Right lobe of liver (tissue), 4 donors: Measurements from ENCODE around the gene LUC7L2.

Source experiments
- POLR2A ChIP-seq: fragments of 450-650 bp; IDR thresholded peaks from one replicate; pipeline ENCODE4 v1.6.1; 2017; ENCODE audit warnings: antibody characterized with exemption, mild to moderate bottlenecking
- TF ChIP-seq, protein P1 (sequence below), 4 donors: fragments of 200-600 bp in 3 of 4; fragments of 450-650 bp in 1 of 4; IDR thresholded peaks; one replicate each; pipeline versions ENCODE4 v1.5.1 to v1.8.0; 2016 to 2022; ENCODE audit warnings: antibody characterized with exemption in 4 of 4, mild to moderate bottlenecking in 2 of 4
- donor health status: DM: no; HTN: no; CAD: no.
- donor health status: DM: no; HTN: no; CAD: no.
- donor health status: DM: no; HTN: yes; CAD: no.

- TF ChIP-seq, protein P1, sequence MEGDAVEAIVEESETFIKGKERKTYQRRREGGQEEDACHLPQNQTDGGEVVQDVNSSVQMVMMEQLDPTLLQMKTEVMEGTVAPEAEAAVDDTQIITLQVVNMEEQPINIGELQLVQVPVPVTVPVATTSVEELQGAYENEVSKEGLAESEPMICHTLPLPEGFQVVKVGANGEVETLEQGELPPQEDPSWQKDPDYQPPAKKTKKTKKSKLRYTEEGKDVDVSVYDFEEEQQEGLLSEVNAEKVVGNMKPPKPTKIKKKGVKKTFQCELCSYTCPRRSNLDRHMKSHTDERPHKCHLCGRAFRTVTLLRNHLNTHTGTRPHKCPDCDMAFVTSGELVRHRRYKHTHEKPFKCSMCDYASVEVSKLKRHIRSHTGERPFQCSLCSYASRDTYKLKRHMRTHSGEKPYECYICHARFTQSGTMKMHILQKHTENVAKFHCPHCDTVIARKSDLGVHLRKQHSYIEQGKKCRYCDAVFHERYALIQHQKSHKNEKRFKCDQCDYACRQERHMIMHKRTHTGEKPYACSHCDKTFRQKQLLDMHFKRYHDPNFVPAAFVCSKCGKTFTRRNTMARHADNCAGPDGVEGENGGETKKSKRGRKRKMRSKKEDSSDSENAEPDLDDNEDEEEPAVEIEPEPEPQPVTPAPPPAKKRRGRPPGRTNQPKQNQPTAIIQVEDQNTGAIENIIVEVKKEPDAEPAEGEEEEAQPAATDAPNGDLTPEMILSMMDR (IDR thresholded peaks at IDR 0.05), result no peak
- no peak for TF ChIP-seq POLR2A
These were observed 112.2 kb downstream of the LUC7L2 start for GRCh38 chr7:139471740-139472353.
